ENCODE measurements around the gene FASTKD2. TPM values are rescaled to one million over a fixed set of nuclear protein-coding genes. Genes with fewer than 3 reads are reported as not detected.

Gene FASTKD2
- total RNA-seq, 5 donors from 2014 or later (not counting 1 experiment from before 2014, with no cell fraction given) = 18.3 to 25.8 (median 21.7) TPM

- Mint-ChIP-seq H3K4me1 (peaks cover 10 to 13% (median 13%) of the 10 kb centered on the region in 3 donors), H3K27me3 (no peaks in the 10 kb centered on the region), H3K9me3 (peaks cover 5 to 16% (median 13%) of the 10 kb centered on the region in 3 donors), H3K4me3 (no peak overlapping the region), H3K27ac (no peak overlapping the region), H3K36me3 (peaks cover 75% of the 10 kb centered on the region)
- no peaks in the 10 kb centered on the region for H3K27me3 ChIP-seq (replicated peaks in 1 of 2; ENCODE audit: control insufficient read depth in 2 of 2, extremely low read depth in 1 of 2, insufficient read depth in 2 of 2, low read length in 1 of 2)
- H3K4me3 ChIP-seq (ENCODE audit: control insufficient read depth in 1 of 2, extremely low read depth in 1 of 2, low read length in 1 of 2) = no peak overlapping the region
- peaks cover 7% of the 10 kb centered on the region for H3K9me3 ChIP-seq
- ChIA-PET POLR2A (no interaction called here), CTCF (interaction anchor here (0.7 to 2.2 kb wide), 2 partner anchors 8 to 348 kb away, joined by 3 to 5 read pairs; no protein-coding TSS in a partner anchor)
- DNase-seq (no peak), ATAC-seq (replicated peaks in 1 of 4) (no peak)
- H3K27ac ChIP-seq (ENCODE audit: low read length) = no peak overlapping the region
- WGBS (ENCODE audit: insufficient coverage) = no CpG with 5 or more reads among the region's 2 CpGs
- peaks cover 8 to 75% of the 10 kb centered on the region in 2 donors for H3K36me3 ChIP-seq (ENCODE audit: control insufficient read depth in 2 of 2, extremely low read depth in 1 of 2, insufficient read depth in 1 of 2, low read length in 1 of 2)
- H3K4me1 ChIP-seq (ENCODE audit: control insufficient read depth in 1 of 2, extremely low read depth in 1 of 2, insufficient read depth in 2 of 2, low read length in 2 of 2) = no peaks in the 10 kb centered on the region
Measured at GRCh38 chr2:206783718-206784117, 18.3 kb downstream of the FASTKD2 start.

DNA sequence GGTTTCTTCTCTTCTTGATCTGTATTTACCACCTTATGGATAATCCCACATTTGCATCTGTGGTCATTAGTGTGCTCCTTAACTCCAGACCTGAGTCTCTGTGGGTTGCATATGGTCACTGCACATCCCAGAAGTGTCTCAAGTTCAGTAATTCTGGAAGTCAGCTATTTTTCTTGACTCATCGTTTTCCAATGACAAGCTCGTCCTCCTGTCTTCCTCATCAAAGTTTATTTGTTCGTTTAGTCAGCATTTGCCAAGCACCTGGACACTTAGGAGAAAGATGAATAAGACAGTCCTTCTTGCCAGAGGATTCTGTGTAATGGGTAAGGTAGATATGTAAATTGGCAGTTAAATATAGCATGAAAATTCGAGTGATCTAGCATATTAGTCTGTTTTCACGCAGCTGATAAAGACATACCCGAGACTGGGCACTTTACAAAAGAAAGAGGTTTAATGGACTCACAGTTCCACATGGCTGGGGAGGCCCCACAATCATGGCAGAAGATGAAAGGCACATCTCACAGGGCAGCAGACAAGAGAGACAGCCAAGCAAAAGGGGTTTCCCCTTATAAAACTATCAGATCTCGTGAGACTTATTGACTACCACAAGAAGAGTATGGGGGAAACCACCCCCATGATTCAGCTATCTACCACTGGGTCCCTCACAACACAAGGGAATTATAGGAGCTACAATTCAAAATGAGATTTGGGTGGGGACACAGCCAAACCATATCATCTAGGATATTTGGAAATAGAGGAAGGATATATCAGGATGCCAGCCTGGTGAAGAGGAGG is 19.4 kb downstream of the FASTKD2 start:
- peaks cover 7% of the 10 kb centered on the region for H3K9me3 ChIP-seq
- Mint-ChIP-seq H3K9me3 (peaks cover 5 to 13% (median 11%) of the 10 kb centered on the region in 3 donors), H3K4me3 (no peak overlapping the region), H3K36me3 (peaks cover 70% of the 10 kb centered on the region), H3K4me1 (peaks cover 4 to 13% (median 9%) of the 10 kb centered on the region in 3 donors), H3K27ac (no peak overlapping the region), H3K27me3 (no peaks in the 10 kb centered on the region)
- POLR2A ChIA-PET = no interaction called here
- no peak overlapping the region for H3K27ac ChIP-seq (ENCODE audit: low read length)
- ATAC-seq (replicated peaks in 1 of 4) (no peak), DNase-seq (no peak)
- CTCF ChIA-PET = interaction anchor here in 1 of 2 donors (0.6 to 1.0 kb wide), 3 partner anchors 194 to 843 kb away, joined by 3 to 5 read pairs (median 5); no protein-coding TSS in a partner anchor
- H3K4me3 ChIP-seq (ENCODE audit: control insufficient read depth in 1 of 2, extremely low read depth in 1 of 2, low read length in 1 of 2) = no peak overlapping the region
- no peaks in the 10 kb centered on the region for H3K4me1 ChIP-seq (ENCODE audit: control insufficient read depth in 1 of 2, extremely low read depth in 1 of 2, insufficient read depth in 2 of 2, low read length in 2 of 2)
- H3K36me3 ChIP-seq (ENCODE audit: control insufficient read depth in 2 of 2, extremely low read depth in 1 of 2, insufficient read depth in 1 of 2, low read length in 1 of 2) = peaks cover 8 to 76% of the 10 kb centered on the region in 2 donors
- 87% methylated on average over 5 of the region's 7 CpGs for WGBS (ENCODE audit: insufficient coverage)
- no peaks in the 10 kb centered on the region for H3K27me3 ChIP-seq (replicated peaks in 1 of 2; ENCODE audit: control insufficient read depth in 2 of 2, extremely low read depth in 1 of 2, insufficient read depth in 2 of 2, low read length in 1 of 2)

GRCh38 chr2:206790311-206790935 is 25.0 kb downstream of the FASTKD2 start:
- H3K36me3 Mint-ChIP-seq = peaks cover 60% of the 10 kb centered on the region

DNA sequence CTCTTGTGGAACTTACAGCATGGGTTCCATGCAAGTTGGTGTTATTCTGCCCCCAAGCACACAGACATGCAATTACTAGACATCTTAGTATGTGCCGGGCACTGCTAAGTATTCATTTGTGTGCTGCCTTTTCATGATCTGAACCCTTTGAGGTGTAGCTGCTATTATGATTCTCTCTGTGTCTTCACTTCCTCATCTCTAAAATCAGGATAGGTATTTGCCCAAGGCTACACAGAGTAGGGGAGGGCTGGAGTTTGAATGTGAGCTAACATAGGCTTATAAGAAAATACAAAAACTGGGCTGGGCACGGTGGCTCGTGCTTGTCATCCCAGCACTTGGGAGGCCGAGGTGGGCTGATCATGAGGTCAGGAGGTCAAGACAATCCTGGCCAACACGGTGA is 27.2 kb downstream of the FASTKD2 start:
- no peak overlapping the region for H3K27ac Mint-ChIP-seq
- DNase-seq (no peak), ATAC-seq (replicated peaks in 1 of 4) (no peak)
- H3K36me3 Mint-ChIP-seq = peaks cover 42% of the 10 kb centered on the region
- no peaks in the 10 kb centered on the region for H3K9me3 ChIP-seq
- no peak overlapping the region for H3K4me3 ChIP-seq (ENCODE audit: control insufficient read depth in 1 of 2, extremely low read depth in 1 of 2, low read length in 1 of 2)
- no peaks in the 10 kb centered on the region for H3K27me3 ChIP-seq (replicated peaks in 1 of 2; ENCODE audit: control insufficient read depth in 2 of 2, extremely low read depth in 1 of 2, insufficient read depth in 2 of 2, low read length in 1 of 2)
- H3K27me3 Mint-ChIP-seq = no peaks in the 10 kb centered on the region
- H3K36me3 ChIP-seq (ENCODE audit: control insufficient read depth in 2 of 2, extremely low read depth in 1 of 2, insufficient read depth in 1 of 2, low read length in 1 of 2) = peaks cover 0 to 42% of the 10 kb centered on the region in 2 donors
- CTCF ChIA-PET = interaction anchor here (0.5 to 1.8 kb wide), 6 partner anchors 8 to 1182 kb away, joined by 3 to 5 read pairs (median 4); no protein-coding TSS in a partner anchor
- peaks cover under 1 to 3% (median 2%) of the 10 kb centered on the region in 3 donors for H3K4me1 Mint-ChIP-seq
- H3K4me3 Mint-ChIP-seq = no peak overlapping the region
- WGBS (ENCODE audit: insufficient coverage) = 100% methylated on average over 4 of the region's 5 CpGs
- no peak overlapping the region for H3K27ac ChIP-seq (ENCODE audit: low read length)
- no peaks in the 10 kb centered on the region for H3K4me1 ChIP-seq (ENCODE audit: control insufficient read depth in 1 of 2, extremely low read depth in 1 of 2, insufficient read depth in 2 of 2, low read length in 2 of 2)
- H3K9me3 Mint-ChIP-seq = no peaks in the 10 kb centered on the region
- POLR2A ChIA-PET = interaction anchor here in 1 of 2 donors (0.6 kb wide), 1 partner anchor 1072 kb away, joined by 3 read pairs; no protein-coding TSS in a partner anchor

More at GRCh38 chr2:206790311-206790935, 25.0 kb downstream of the FASTKD2 start:
- no peak for ATAC-seq (replicated peaks in 1 of 4)
- no peak overlapping the region for H3K4me3 ChIP-seq (ENCODE audit: control insufficient read depth in 1 of 2, extremely low read depth in 1 of 2, low read length in 1 of 2)
- no peaks in the 10 kb centered on the region for H3K9me3 ChIP-seq
- H3K27me3 Mint-ChIP-seq = no peaks in the 10 kb centered on the region
- no CpG with 5 or more reads among the region's 3 CpGs for WGBS (ENCODE audit: insufficient coverage)
- CTCF ChIA-PET = no interaction called here
- H3K4me1 Mint-ChIP-seq = no peaks in the 10 kb centered on the region
- H3K9me3 Mint-ChIP-seq = no peaks in the 10 kb centered on the region
- no peak for DNase-seq
- no peak overlapping the region for H3K4me3 Mint-ChIP-seq
- peak overlapping the region in 1 of 2 donors; percentile 34 for H3K27ac Mint-ChIP-seq
- peaks cover under 1 to 55% of the 10 kb centered on the region in 2 donors for H3K36me3 ChIP-seq (ENCODE audit: control insufficient read depth in 2 of 2, extremely low read depth in 1 of 2, insufficient read depth in 1 of 2, low read length in 1 of 2)
- no peak overlapping the region for H3K27ac ChIP-seq (ENCODE audit: low read length)
- H3K4me1 ChIP-seq (ENCODE audit: control insufficient read depth in 1 of 2, extremely low read depth in 1 of 2, insufficient read depth in 2 of 2, low read length in 2 of 2) = no peaks in the 10 kb centered on the region
- H3K27me3 ChIP-seq (replicated peaks in 1 of 2; ENCODE audit: control insufficient read depth in 2 of 2, extremely low read depth in 1 of 2, insufficient read depth in 2 of 2, low read length in 1 of 2) = no peaks in the 10 kb centered on the region
- POLR2A ChIA-PET = interaction anchor here (0.6 kb wide), 2 partner anchors 61 to 767 kb away, joined by 3 read pairs; no protein-coding TSS in a partner anchor

DNA sequence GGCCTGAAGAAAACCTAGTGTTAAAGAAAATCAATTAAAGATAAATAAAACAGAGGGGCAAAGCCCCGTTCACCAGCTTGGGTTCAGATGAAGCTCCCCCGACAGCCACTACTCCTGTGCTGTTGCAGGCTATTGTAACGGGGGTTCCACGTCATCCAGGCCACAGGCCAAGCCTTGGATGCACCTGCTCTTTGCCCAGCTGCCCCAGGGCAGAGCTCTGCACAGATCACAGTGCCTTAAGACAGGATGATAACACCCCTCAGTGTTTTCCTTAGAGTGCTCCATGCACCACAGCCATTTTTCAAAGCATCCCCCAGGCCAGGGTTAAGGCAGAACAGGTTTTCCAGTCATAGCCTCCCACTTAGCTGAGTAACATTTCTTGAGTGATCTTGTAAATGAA is 32.0 kb downstream of the FASTKD2 start:
- no peaks in the 10 kb centered on the region for H3K9me3 ChIP-seq
- peaks cover 9% of the 10 kb centered on the region for H3K36me3 Mint-ChIP-seq
- H3K27ac ChIP-seq (ENCODE audit: low read length) = no peak overlapping the region
- peaks cover 0 to 7% of the 10 kb centered on the region in 2 experiments for H3K4me1 ChIP-seq (ENCODE audit: control insufficient read depth in 1 of 2, extremely low read depth in 1 of 2, insufficient read depth in 2 of 2, low read length in 2 of 2)
- ChIA-PET CTCF (no interaction called here), POLR2A (no interaction called here)
- DNase-seq (no peak), ATAC-seq (replicated peaks in 1 of 4) (no peak)
- H3K4me3 Mint-ChIP-seq = no peak overlapping the region
- H3K36me3 ChIP-seq (ENCODE audit: control insufficient read depth in 2 of 2, extremely low read depth in 1 of 2, insufficient read depth in 1 of 2, low read length in 1 of 2) = peaks cover 0 to 3% of the 10 kb centered on the region in 2 donors
- H3K27ac Mint-ChIP-seq = peak overlapping the region in 1 of 2 donors; percentile 11
- no peaks in the 10 kb centered on the region for H3K9me3 Mint-ChIP-seq
- H3K4me3 ChIP-seq (ENCODE audit: control insufficient read depth in 1 of 2, extremely low read depth in 1 of 2, low read length in 1 of 2) = no peak overlapping the region
- H3K27me3 Mint-ChIP-seq = no peaks in the 10 kb centered on the region
- no peaks in the 10 kb centered on the region for H3K27me3 ChIP-seq (replicated peaks in 1 of 2; ENCODE audit: control insufficient read depth in 2 of 2, extremely low read depth in 1 of 2, insufficient read depth in 2 of 2, low read length in 1 of 2)
- peaks cover 16 to 18% (median 17%) of the 10 kb centered on the region in 3 donors for H3K4me1 Mint-ChIP-seq
- WGBS (ENCODE audit: insufficient coverage) = 100% methylated on average over 4 of the region's 4 CpGs

DNA sequence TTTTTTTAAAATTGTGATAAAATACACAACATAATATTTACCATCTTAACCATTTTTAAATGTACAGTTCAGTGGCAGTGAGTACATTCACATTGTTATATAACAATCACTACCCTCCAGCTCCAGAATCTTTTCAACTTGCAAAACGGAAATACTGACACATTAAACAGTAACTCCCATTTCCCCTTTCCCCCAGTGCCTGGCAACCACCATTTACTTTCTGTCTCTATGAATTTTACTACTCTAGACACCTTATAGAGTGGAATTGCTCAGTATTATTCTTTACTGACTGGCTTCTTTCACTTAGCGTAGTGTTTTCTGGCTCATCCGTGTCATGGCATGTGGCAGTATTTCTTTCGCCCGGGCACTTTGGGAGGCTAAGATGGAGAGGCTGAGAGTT is 32.6 kb downstream of the FASTKD2 start:
- H3K4me1 Mint-ChIP-seq = peaks cover 16 to 18% (median 17%) of the 10 kb centered on the region in 3 donors
- no peak overlapping the region for H3K27ac ChIP-seq (ENCODE audit: low read length)
- no peaks in the 10 kb centered on the region for H3K27me3 Mint-ChIP-seq
- WGBS (ENCODE audit: insufficient coverage) = no CpG with 5 or more reads among the region's 5 CpGs
- H3K9me3 Mint-ChIP-seq = no peaks in the 10 kb centered on the region
- peaks cover 0 to 2% of the 10 kb centered on the region in 2 donors for H3K36me3 ChIP-seq (ENCODE audit: control insufficient read depth in 2 of 2, extremely low read depth in 1 of 2, insufficient read depth in 1 of 2, low read length in 1 of 2)
- POLR2A ChIA-PET = no interaction called here
- no peaks in the 10 kb centered on the region for H3K9me3 ChIP-seq
- ATAC-seq (replicated peaks in 1 of 4) = peak in 1 of 4 experiments; percentile 63
- no peak for DNase-seq
- peaks cover 5% of the 10 kb centered on the region for H3K36me3 Mint-ChIP-seq
- H3K4me1 ChIP-seq (ENCODE audit: control insufficient read depth in 1 of 2, extremely low read depth in 1 of 2, insufficient read depth in 2 of 2, low read length in 2 of 2) = peaks cover 0 to 7% of the 10 kb centered on the region in 2 experiments
- H3K27me3 ChIP-seq (replicated peaks in 1 of 2; ENCODE audit: control insufficient read depth in 2 of 2, extremely low read depth in 1 of 2, insufficient read depth in 2 of 2, low read length in 1 of 2) = no peaks in the 10 kb centered on the region
- peak overlapping the region in 1 of 3 donors; percentile 12 for H3K4me3 Mint-ChIP-seq
- CTCF ChIA-PET = interaction anchor here in 1 of 2 donors (0.5 kb wide), 1 partner anchor 829 kb away, joined by 3 read pairs; no protein-coding TSS in a partner anchor
- H3K27ac Mint-ChIP-seq = peak overlapping the region; percentile 1 to 9
- H3K4me3 ChIP-seq (ENCODE audit: control insufficient read depth in 1 of 2, extremely low read depth in 1 of 2, low read length in 1 of 2) = no peak overlapping the region

Measured in T-cell (primary cell).